Measurements from ENCODE around the gene DMAP1.

DMAP1 gene

GRCh38 chr1:44229435-44230167, 16.3 kb downstream of the DMAP1 start:
- DNase-seq, result no peak

- no peak for DNase-seq
These were observed 17.5 kb downstream of the DMAP1 start for GRCh38 chr1:44230796-44231195.

GRCh38 chr1:44233593-44233992, 20.3 kb downstream of the DMAP1 start:
- DNase-seq, result no peak

GRCh38 chr1:44235808-44236207, 22.5 kb downstream of the DMAP1 start:
- DNase-seq, result no peak

GRCh38 chr1:44236490-44237272, 23.4 kb downstream of the DMAP1 start:
- no peak for DNase-seq

GRCh38 chr1:44237721-44238457, 24.6 kb downstream of the DMAP1 start:
- no peak for DNase-seq

GRCh38 chr1:44238660-44239059, 25.4 kb downstream of the DMAP1 start:
- DNase-seq, result no peak

GRCh38 chr1:44239331-44239960, 26.2 kb downstream of the DMAP1 start:
- no peak for DNase-seq

- no peak for DNase-seq
These were observed 26.7 kb downstream of the DMAP1 start for GRCh38 chr1:44239961-44240371.

GRCh38 chr1:44240802-44241671, 27.8 kb downstream of the DMAP1 start:
- DNase-seq, result no peak

- DNase-seq, result no peak
These were observed 29.5 kb downstream of the DMAP1 start for GRCh38 chr1:44242746-44243145.

GRCh38 chr1:44243782-44244495, 30.7 kb downstream of the DMAP1 start:
- DNase-seq, result no peak

GRCh38 chr1:44244986-44245385, 31.7 kb downstream of the DMAP1 start:
- no peak for DNase-seq

- no peak for DNase-seq
These were observed 33.5 kb downstream of the DMAP1 start for GRCh38 chr1:44246806-44247205.

- DNase-seq, result no peak
These were observed 36.3 kb downstream of the DMAP1 start for GRCh38 chr1:44249543-44249942.

GRCh38 chr1:44250068-44250781, 37.0 kb downstream of the DMAP1 start:
- DNase-seq, result no peak

- no peak for DNase-seq
These were observed 38.2 kb downstream of the DMAP1 start for GRCh38 chr1:44251486-44251885.

GRCh38 chr1:44251989-44252671, 38.9 kb downstream of the DMAP1 start:
- no peak for DNase-seq

- DNase-seq, result no peak
These were observed 41.2 kb downstream of the DMAP1 start for GRCh38 chr1:44254392-44254910.
